Naive thymus-derived CD4-positive, alpha-beta T cell (primary cell): ENCODE measurements around the gene MARCHF6. TPM values are rescaled to one million over a fixed set of nuclear protein-coding genes. Genes with fewer than 3 reads are reported as not detected.

Experiments used
- ATAC-seq: fragments of 150-1000 bp; cut with Tn5 transposase; 2 replicates; pipeline ENCODE4 v1.10.0; 2021; ENCODE audit warnings: mild to moderate bottlenecking, moderate library complexity
- CTCF ChIA-PET: fragments of 350-600 bp; sonication (Branson Sonifier 250); formaldehyde crosslinking; loops from one replicate; lab custom pipeline; 2021; ENCODE audit warnings: antibody characterized with exemption; lab: Charles Lee
- POLR2A ChIA-PET: fragments of 350-600 bp; sonication (Branson Sonifier 250); formaldehyde crosslinking; loops from one replicate; lab custom pipeline; 2021; ENCODE audit warnings: antibody characterized with exemption, inconsistent platforms; lab: Charles Lee
- DNase-seq, 9 donors: peaks; one replicate each; pipeline versions ENCODE4 v3.0.0 to v3.0.0-alpha.2; 2020 to 2022; ENCODE audit warnings: mixed read lengths in 1 of 9
- H3K27ac ChIP-seq: one replicate; pipeline ENCODE4 v1.7.0; 2013; ENCODE audit warnings: mild to moderate bottlenecking, low read depth, low read length, moderate library complexity
- H3K27me3 ChIP-seq, 2 donors: one replicate each; pipeline ENCODE4 v1.7.0; 2013; ENCODE audit warnings: low read length in 2 of 2, mild to moderate bottlenecking in 2 of 2, moderate library complexity in 2 of 2; ENCODE audit not compliant: control insufficient read depth in 2 of 2, insufficient read depth in 2 of 2
- H3K36me3 ChIP-seq, 3 experiments: 1 replicate in 2 of 3; 2 replicates in 1 of 3; pipeline ENCODE4 v1.7.0; 2013; ENCODE audit warnings: low read length in 3 of 3, mild to moderate bottlenecking in 3 of 3, moderate library complexity in 1 of 3; ENCODE audit not compliant: insufficient read depth in 3 of 3, control insufficient read depth in 2 of 3
- H3K4me1 ChIP-seq, 2 donors: one replicate each; pipeline ENCODE4 v1.7.0; 2013; ENCODE audit warnings: low read length in 2 of 2, mild to moderate bottlenecking in 2 of 2, moderate library complexity in 1 of 2; ENCODE audit not compliant: control insufficient read depth in 2 of 2, insufficient read depth in 2 of 2
- H3K4me3 ChIP-seq: 2 replicates; pipeline ENCODE4 v1.7.0; 2013; ENCODE audit warnings: mild to moderate bottlenecking, low read length
- H3K9me3 ChIP-seq, 3 experiments: 1 replicate in 2 of 3; 2 replicates in 1 of 3; pipeline ENCODE4 v1.7.0; 2013; ENCODE audit warnings: low read length in 3 of 3; ENCODE audit not compliant: control insufficient read depth in 2 of 3
- H3K27ac Mint-ChIP-seq, 9 donors: one replicate each; pipeline ENCODE4 v1.8.0; 2020 to 2022; ENCODE audit warnings: mixed read lengths in 9 of 9, mild to moderate bottlenecking in 8 of 9, moderate library complexity in 5 of 9, inconsistent platforms in 2 of 9
- H3K27me3 Mint-ChIP-seq, 5 donors: one replicate each; pipeline ENCODE4 v1.8.0; 2021 to 2022; ENCODE audit warnings: mixed read lengths in 5 of 5, mild to moderate bottlenecking in 1 of 5
- H3K36me3 Mint-ChIP-seq, 5 donors: one replicate each; pipeline ENCODE4 v1.8.0; 2020 to 2022; ENCODE audit warnings: mixed read lengths in 5 of 5, mild to moderate bottlenecking in 3 of 5, inconsistent platforms in 1 of 5
- H3K4me1 Mint-ChIP-seq, 7 donors: one replicate each; pipeline ENCODE4 v1.8.0; 2020 to 2022; ENCODE audit warnings: mixed read lengths in 7 of 7, mild to moderate bottlenecking in 3 of 7, inconsistent platforms in 1 of 7
- H3K4me3 Mint-ChIP-seq, 10 donors: one replicate each; pipeline ENCODE4 v1.8.0; 2020 to 2022; ENCODE audit warnings: mild to moderate bottlenecking in 10 of 10, mixed read lengths in 10 of 10, moderate library complexity in 6 of 10, inconsistent platforms in 2 of 10
- H3K9me3 Mint-ChIP-seq, 11 donors: one replicate each; pipeline ENCODE4 v1.8.0; 2020 to 2022; ENCODE audit warnings: mixed read lengths in 11 of 11, mild to moderate bottlenecking in 4 of 11, inconsistent platforms in 1 of 11, moderate library complexity in 1 of 11
- intact Hi-C, 2 donors: fragments of 100-400 bp; cut with micrococcal nuclease; formaldehyde crosslinking; loops; one replicate each; pipeline ENCODE4 v1.15.1; 2023
- polyA plus RNA-seq, 2 donors: library from polyadenylated mRNA; unstranded; fragments of 300-500 nt; fragmentation: Illumina TruSeq; gene quantifications; one replicate each; pipeline ENCODE4 v1.2.3, GENCODE V29; 2021
- total RNA-seq, 6 experiments: library from RNA in 5 of 6; stranded (reverse) in 5 of 6; gene quantifications; 1 replicate in 5 of 6; 2 replicates in 1 of 6; pipeline ENCODE4 v1.2.3 and lab custom pipeline; 2021 to 2026

The MARCHF6 gene
- total and polyA plus RNA-seq, 7 experiments from 2014 or later = 42.5 to 211 (median 165) TPM

GRCh38 chr5:10323588-10324488 lies 29.7 kb upstream of the MARCHF6 start:
- Histone ChIP-seq H3K9me3 (no peaks in the 10 kb centered on the region), H3K4me3 (no peak overlapping the region), H3K36me3 (no peaks in the 10 kb centered on the region), H3K27me3 (no peaks in the 10 kb centered on the region), H3K27ac (no peak overlapping the region), H3K4me1 (no peaks in the 10 kb centered on the region)
- intact Hi-C loops = no loop called here
- DNase-seq (no peak), ATAC-seq (no peak)
- Mint-ChIP-seq H3K9me3 (no peaks in the 10 kb centered on the region), H3K36me3 (no peaks in the 10 kb centered on the region), H3K4me1 (peaks cover 0 to 3% (median 0%) of the 10 kb centered on the region in 7 donors), H3K27ac (no peak overlapping the region), H3K4me3 (no peak overlapping the region), H3K27me3 (peaks cover 0 to 17% (median 3%) of the 10 kb centered on the region in 5 donors)
- ChIA-PET CTCF (interaction anchor here (0.6 kb wide), 1 partner anchor 106 kb away, joined by 3 read pairs; no protein-coding TSS in a partner anchor), POLR2A (no interaction called here)

GRCh38 chr5:10324518-10325370 lies 28.8 kb upstream of the MARCHF6 start:
- no peaks in the 10 kb centered on the region for H3K36me3 Mint-ChIP-seq
- CTCF ChIA-PET = interaction anchor here (0.6 kb wide), 1 partner anchor 32 kb away, joined by 3 read pairs; no protein-coding TSS in a partner anchor

GRCh38 chr5:10328323-10328722 lies 25.2 kb upstream of the MARCHF6 start:
- H3K27me3 Mint-ChIP-seq = peaks cover 21 to 53% (median 23%) of the 10 kb centered on the region in 5 donors
- H3K36me3 ChIP-seq = no peaks in the 10 kb centered on the region
- H3K27me3 ChIP-seq = no peaks in the 10 kb centered on the region
- H3K4me3 ChIP-seq = no peak overlapping the region
- H3K27ac Mint-ChIP-seq = no peak overlapping the region
- no peaks in the 10 kb centered on the region for H3K4me1 ChIP-seq
- no peak overlapping the region for H3K4me3 Mint-ChIP-seq
- CTCF ChIA-PET = no interaction called here
- no peak overlapping the region for H3K27ac ChIP-seq
- intact Hi-C loops = no loop called here
- DNase-seq (no peak), ATAC-seq (no peak)
- POLR2A ChIA-PET = no interaction called here
- H3K9me3 Mint-ChIP-seq = no peaks in the 10 kb centered on the region
- H3K9me3 ChIP-seq = no peaks in the 10 kb centered on the region
- H3K4me1 Mint-ChIP-seq = peaks cover 0 to 7% (median 3%) of the 10 kb centered on the region in 7 donors
- H3K36me3 Mint-ChIP-seq = no peaks in the 10 kb centered on the region

More at GRCh38 chr5:10324518-10325370, 28.8 kb upstream of the MARCHF6 start:
- DNase-seq (no peak), ATAC-seq (no peak)
- Mint-ChIP-seq H3K9me3 (no peaks in the 10 kb centered on the region), H3K27ac (no peak overlapping the region), H3K4me1 (peaks cover 0 to 3% (median 0%) of the 10 kb centered on the region in 7 donors), H3K27me3 (peaks cover 0 to 22% (median 0%) of the 10 kb centered on the region in 5 donors), H3K4me3 (no peak overlapping the region)
- Histone ChIP-seq H3K27me3 (no peaks in the 10 kb centered on the region), H3K9me3 (no peaks in the 10 kb centered on the region), H3K27ac (no peak overlapping the region), H3K4me1 (no peaks in the 10 kb centered on the region), H3K4me3 (no peak overlapping the region), H3K36me3 (no peaks in the 10 kb centered on the region)
- intact Hi-C loops = no loop called here
- POLR2A ChIA-PET = interaction anchor here (0.6 kb wide), 1 partner anchor 27 kb away, joined by 4 read pairs; no protein-coding TSS in a partner anchor

- Mint-ChIP-seq H3K36me3 (no peaks in the 10 kb centered on the region), H3K4me1 (peaks cover 0 to 11% (median 6%) of the 10 kb centered on the region in 7 donors), H3K4me3 (no peak overlapping the region), H3K27ac (no peak overlapping the region), H3K9me3 (no peaks in the 10 kb centered on the region), H3K27me3 (peaks cover 28 to 52% (median 30%) of the 10 kb centered on the region in 5 donors)
- no peak for ATAC-seq
- peaks cover 0 to 4% of the 10 kb centered on the region in 2 donors for H3K27me3 ChIP-seq
- CTCF ChIA-PET = no interaction called here
- H3K36me3 ChIP-seq = no peaks in the 10 kb centered on the region
- intact Hi-C loops = no loop called here
- no peak overlapping the region for H3K27ac ChIP-seq
- no peak overlapping the region for H3K4me3 ChIP-seq
- no peaks in the 10 kb centered on the region for H3K9me3 ChIP-seq
- DNase-seq = no peak
- no peaks in the 10 kb centered on the region for H3K4me1 ChIP-seq
- POLR2A ChIA-PET = no interaction called here
Measured at GRCh38 chr5:10329446-10329819, 24.1 kb upstream of the MARCHF6 start.

GRCh38 chr5:10329820-10330481 lies 23.5 kb upstream of the MARCHF6 start:
- H3K36me3 Mint-ChIP-seq = peaks cover 0 to 3% (median 0%) of the 10 kb centered on the region in 5 donors
- CTCF ChIA-PET = no interaction called here
- ATAC-seq (no peak), DNase-seq (no peak)
- no peak overlapping the region for H3K4me3 Mint-ChIP-seq
- Histone ChIP-seq H3K4me3 (no peak overlapping the region), H3K4me1 (no peaks in the 10 kb centered on the region), H3K27ac (no peak overlapping the region), H3K27me3 (peaks cover 0 to 7% of the 10 kb centered on the region in 2 donors), H3K36me3 (no peaks in the 10 kb centered on the region), H3K9me3 (no peaks in the 10 kb centered on the region)
- peaks cover 0 to 11% (median 7%) of the 10 kb centered on the region in 7 donors for H3K4me1 Mint-ChIP-seq
- intact Hi-C loops = no loop called here
- POLR2A ChIA-PET = no interaction called here
- peaks cover 33 to 54% (median 35%) of the 10 kb centered on the region in 5 donors for H3K27me3 Mint-ChIP-seq
- H3K9me3 Mint-ChIP-seq = no peaks in the 10 kb centered on the region
- H3K27ac Mint-ChIP-seq = no peak overlapping the region
